HEK293 (cell line): ENCODE measurements around the gene PIM1.

ENCODE experiments used
- CTCF ChIA-PET: fragments of 350-600 bp; formaldehyde crosslinking; extraction: SDS; loops from one replicate; lab custom pipeline; 2021; ENCODE audit warnings: antibody characterized with exemption; lab: Yijun Ruan, JAX
- POLR2A ChIA-PET: fragments of 300-600 bp; formaldehyde crosslinking; extraction: SDS; loops from one replicate; lab custom pipeline; 2020; ENCODE audit warnings: antibody characterized with exemption, inconsistent platforms; lab: Yijun Ruan, JAX
- H3K27ac ChIP-seq: fragments of 200-500 bp; sonication (Bioruptor generic); 2 replicates; pipeline ENCODE4 v1.5.1; 2014; ENCODE audit warnings: low read depth, low read length, control low read depth, inconsistent platforms; ENCODE audit errors: extremely low read depth
- H3K36me3 ChIP-seq, 2 experiments: fragments of 200-500 bp in 1 of 2; sonication (Bioruptor generic) in 1 of 2; 1 replicate in 1 of 2; 2 replicates in 1 of 2; pipeline ENCODE4 v1.5.1; 2014 to 2017; ENCODE audit warnings: inconsistent platforms in 2 of 2, low read length in 2 of 2; ENCODE audit not compliant: control insufficient read depth in 2 of 2, insufficient read depth in 1 of 2
- H3K4me1 ChIP-seq: fragments of 200-500 bp; sonication (Bioruptor generic); 2 replicates; pipeline ENCODE4 v1.5.1; 2014; ENCODE audit warnings: mild to moderate bottlenecking, low read length, inconsistent platforms; ENCODE audit not compliant: control insufficient read depth, insufficient read depth
- H3K4me3 ChIP-seq: 2 replicates; pipeline ENCODE4 v1.5.1; 2011; ENCODE audit warnings: low read depth, mild to moderate bottlenecking, control low read depth, low read length, moderate library complexity
- H3K9me3 ChIP-seq: fragments of 200-500 bp; sonication (Bioruptor generic); 2 replicates; pipeline ENCODE4 v1.5.1; 2014; ENCODE audit warnings: low read depth, low read length, inconsistent platforms; ENCODE audit not compliant: control insufficient read depth, insufficient read depth
- HIC1 ChIP-seq: fragments of 450-650 bp; formaldehyde crosslinking; IDR thresholded peaks from 2 replicates; pipeline ENCODE4 v1.5.1; 2016; ENCODE audit warnings: missing biosample characterization, missing genetic modification characterization
- KLF7 ChIP-seq: fragments of 450-650 bp; formaldehyde crosslinking; IDR thresholded peaks from 2 replicates; pipeline ENCODE4 v1.5.1; 2016; ENCODE audit warnings: missing biosample characterization, missing genetic modification characterization, borderline replicate concordance
- MEIS1 ChIP-seq: sonication (generic); formaldehyde crosslinking; IDR thresholded peaks from 2 replicates; pipeline ENCODE4 v1.8.1; 2022; ENCODE audit warnings: missing genetic modification reagents, mild to moderate bottlenecking, borderline replicate concordance
- SCRT1 ChIP-seq: fragments of 450-650 bp; formaldehyde crosslinking; IDR thresholded peaks from 2 replicates; pipeline ENCODE4 v1.5.1; 2016; ENCODE audit warnings: missing biosample characterization, missing genetic modification characterization, borderline replicate concordance
- SP7 ChIP-seq: fragments of 450-650 bp; formaldehyde crosslinking; IDR thresholded peaks from 2 replicates; pipeline ENCODE4 v1.5.1; 2016; ENCODE audit warnings: missing biosample characterization, missing genetic modification characterization
- ZBTB21 ChIP-seq: fragments of 450-650 bp; formaldehyde crosslinking; IDR thresholded peaks from 2 replicates; pipeline ENCODE4 v1.5.1; 2017; ENCODE audit warnings: missing biosample characterization, missing genetic modification characterization
- ZEB2 ChIP-seq: fragments of 450-650 bp; formaldehyde crosslinking; IDR thresholded peaks from 2 replicates; pipeline ENCODE4 v1.5.1; 2016; ENCODE audit warnings: missing biosample characterization, missing genetic modification characterization
- ZFHX2 ChIP-seq: fragments of 450-650 bp; formaldehyde crosslinking; conservative IDR thresholded peaks from 2 replicates; pipeline ENCODE4 v1.5.1; 2016; ENCODE audit warnings: missing biosample characterization, missing genetic modification characterization
- ZFP3 ChIP-seq: fragments of 450-650 bp; formaldehyde crosslinking; IDR thresholded peaks from 2 replicates; pipeline ENCODE4 v1.5.1; 2016; ENCODE audit warnings: low read depth, missing biosample characterization, missing genetic modification characterization
- ZNF24 ChIP-seq: fragments of 450-650 bp; formaldehyde crosslinking; IDR thresholded peaks from 2 replicates; pipeline ENCODE4 v1.5.1; 2016; ENCODE audit warnings: missing biosample characterization, missing genetic modification characterization
- ZXDB ChIP-seq: fragments of 450-650 bp; formaldehyde crosslinking; IDR thresholded peaks from 2 replicates; pipeline ENCODE4 v1.5.1; 2016; ENCODE audit warnings: missing biosample characterization, missing genetic modification characterization
- TF ChIP-seq, protein P1 (sequence below): fragments of 450-650 bp; formaldehyde crosslinking; IDR thresholded peaks from 2 replicates; pipeline ENCODE4 v1.5.1; 2016; ENCODE audit warnings: missing biosample characterization, missing genetic modification characterization
- TF ChIP-seq, protein P2 (sequence below): fragments of 450-650 bp; formaldehyde crosslinking; IDR thresholded peaks from 2 replicates; pipeline ENCODE4 v1.5.1; 2016; ENCODE audit warnings: missing biosample characterization, missing genetic modification characterization
- TF ChIP-seq, protein P3 (sequence below): fragments of 450-650 bp; formaldehyde crosslinking; IDR thresholded peaks from 2 replicates; pipeline ENCODE4 v1.5.1; 2016; ENCODE audit warnings: missing biosample characterization, missing genetic modification characterization

Gene PIM1

DNA sequence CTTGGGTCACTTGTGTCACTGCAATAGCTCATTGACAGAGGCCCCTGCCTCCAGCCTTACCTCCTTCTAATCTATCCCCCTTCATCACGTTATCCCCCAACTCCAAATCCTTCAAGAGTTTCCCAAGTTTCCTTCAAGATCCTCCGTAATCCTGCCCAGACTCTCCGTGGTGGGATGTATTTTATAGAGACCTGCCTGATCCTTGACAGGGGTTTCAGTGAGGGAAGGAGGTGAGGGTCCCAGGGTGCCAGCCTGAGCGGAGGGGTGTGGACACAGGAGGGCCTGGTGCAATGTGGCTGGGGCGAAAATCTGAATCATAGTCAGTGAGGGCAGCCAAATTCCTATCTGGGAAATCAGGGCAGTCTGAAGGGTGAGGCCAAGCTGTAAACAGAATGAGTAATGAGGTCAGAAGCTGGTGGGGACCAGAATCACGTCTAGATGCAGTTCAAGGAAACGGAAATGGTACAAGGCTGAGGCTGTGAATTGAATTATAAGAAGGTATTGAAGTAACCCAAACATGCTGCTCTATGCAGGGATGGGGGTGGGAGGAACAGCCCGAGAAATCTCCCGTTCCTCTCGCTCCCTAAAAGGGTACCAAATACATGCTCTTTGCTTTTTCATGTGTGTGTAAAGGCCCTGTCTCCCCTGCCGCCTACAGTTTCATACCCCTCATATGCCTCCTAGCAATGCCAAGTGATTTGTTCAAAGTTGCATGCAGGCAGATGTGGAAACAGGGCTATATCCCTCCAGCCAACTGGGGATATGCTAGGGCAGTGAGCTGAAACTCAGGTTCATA is 35.4 kb upstream of the PIM1 start (continued):
- TF ChIP-seq ZFP3 (tag by site-specific recombination): no peak
- TF ChIP-seq ZNF24: no peak
- TF ChIP-seq, protein P1, sequence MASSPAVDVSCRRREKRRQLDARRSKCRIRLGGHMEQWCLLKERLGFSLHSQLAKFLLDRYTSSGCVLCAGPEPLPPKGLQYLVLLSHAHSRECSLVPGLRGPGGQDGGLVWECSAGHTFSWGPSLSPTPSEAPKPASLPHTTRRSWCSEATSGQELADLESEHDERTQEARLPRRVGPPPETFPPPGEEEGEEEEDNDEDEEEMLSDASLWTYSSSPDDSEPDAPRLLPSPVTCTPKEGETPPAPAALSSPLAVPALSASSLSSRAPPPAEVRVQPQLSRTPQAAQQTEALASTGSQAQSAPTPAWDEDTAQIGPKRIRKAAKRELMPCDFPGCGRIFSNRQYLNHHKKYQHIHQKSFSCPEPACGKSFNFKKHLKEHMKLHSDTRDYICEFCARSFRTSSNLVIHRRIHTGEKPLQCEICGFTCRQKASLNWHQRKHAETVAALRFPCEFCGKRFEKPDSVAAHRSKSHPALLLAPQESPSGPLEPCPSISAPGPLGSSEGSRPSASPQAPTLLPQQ (tag by site-specific recombination): peak; percentile 88
- TF ChIP-seq KLF7: no peak
- TF ChIP-seq, protein P2, sequence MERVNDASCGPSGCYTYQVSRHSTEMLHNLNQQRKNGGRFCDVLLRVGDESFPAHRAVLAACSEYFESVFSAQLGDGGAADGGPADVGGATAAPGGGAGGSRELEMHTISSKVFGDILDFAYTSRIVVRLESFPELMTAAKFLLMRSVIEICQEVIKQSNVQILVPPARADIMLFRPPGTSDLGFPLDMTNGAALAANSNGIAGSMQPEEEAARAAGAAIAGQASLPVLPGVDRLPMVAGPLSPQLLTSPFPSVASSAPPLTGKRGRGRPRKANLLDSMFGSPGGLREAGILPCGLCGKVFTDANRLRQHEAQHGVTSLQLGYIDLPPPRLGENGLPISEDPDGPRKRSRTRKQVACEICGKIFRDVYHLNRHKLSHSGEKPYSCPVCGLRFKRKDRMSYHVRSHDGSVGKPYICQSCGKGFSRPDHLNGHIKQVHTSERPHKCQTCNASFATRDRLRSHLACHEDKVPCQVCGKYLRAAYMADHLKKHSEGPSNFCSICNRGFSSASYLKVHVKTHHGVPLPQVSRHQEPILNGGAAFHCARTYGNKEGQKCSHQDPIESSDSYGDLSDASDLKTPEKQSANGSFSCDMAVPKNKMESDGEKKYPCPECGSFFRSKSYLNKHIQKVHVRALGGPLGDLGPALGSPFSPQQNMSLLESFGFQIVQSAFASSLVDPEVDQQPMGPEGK (tag by site-specific recombination): peak; percentile 23; the same call in 1 of the 2 replicates
- TF ChIP-seq ZXDB (tag by site-specific recombination): no peak
- TF ChIP-seq MEIS1: no peak
- TF ChIP-seq ZEB2: 0 out of 2 replicates have a peak, but pooled peaks have one; percentile 21
- TF ChIP-seq HIC1 (tag by site-specific recombination): peak; percentile 57; the same call in 1 of the 2 replicates
- TF ChIP-seq SCRT1: no peak
- TF ChIP-seq ZBTB21 (tag by site-specific recombination): peak; percentile 11; the same call in 1 of the 2 replicates

DNA sequence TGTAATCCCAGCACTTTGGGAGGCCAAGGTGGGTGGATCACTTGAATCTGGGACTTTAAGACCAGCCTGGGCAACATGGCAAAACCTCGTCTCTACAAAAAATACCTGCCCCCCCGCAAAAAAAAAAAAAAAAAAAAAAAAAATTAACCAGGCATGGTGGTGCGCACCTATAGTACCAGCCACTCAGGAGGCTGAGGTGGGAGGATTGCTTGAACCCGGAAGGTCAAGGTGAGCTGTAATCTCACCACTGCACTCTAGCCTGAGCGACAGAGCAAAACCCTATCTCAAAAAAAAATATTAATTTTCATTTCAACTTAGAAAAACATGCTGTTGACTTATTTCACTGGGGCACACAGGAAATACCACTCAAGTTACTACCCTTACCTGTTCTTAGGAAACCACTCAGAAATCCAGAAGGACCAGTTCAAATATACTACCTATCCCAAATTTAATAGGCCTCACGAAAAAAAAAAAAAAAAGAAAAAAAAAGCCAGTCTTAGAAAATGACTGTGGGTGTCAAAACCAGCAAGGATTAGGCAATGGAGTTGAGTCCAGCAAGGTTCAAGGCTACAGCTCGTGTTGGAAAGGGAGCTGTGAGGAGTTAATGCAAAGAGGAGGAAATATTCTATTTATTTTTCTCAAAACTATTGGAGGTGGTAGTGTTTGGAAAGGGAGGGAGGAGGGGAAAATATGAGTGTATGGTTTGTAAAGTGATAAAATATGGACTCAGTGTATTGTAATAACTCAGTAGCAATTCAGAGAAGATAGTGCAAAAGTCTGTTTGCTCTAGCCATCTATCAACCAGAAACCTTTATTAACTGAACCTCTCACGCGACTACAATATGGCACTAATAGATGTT is 33.9 kb upstream of the PIM1 start:
- Histone ChIP-seq H3K9me3 (no peaks in the 10 kb centered on the region), H3K4me1 (peaks cover 21% of the 10 kb centered on the region), H3K4me3 (no peak overlapping the region)
- CTCF ChIA-PET: interaction anchor here (0.5 to 4.3 kb wide), 8 partner anchors 8 to 108 kb away, joined by 3 to 32 read pairs (median 3); no protein-coding TSS in a partner anchor
- POLR2A ChIA-PET: interaction anchor here (0.6 to 8.2 kb wide), 4 partner anchors 33 to 590 kb away, joined by 3 to 82 read pairs (median 10); partner anchors contain the start of gene PIM1
- TF ChIP-seq, protein P3, sequence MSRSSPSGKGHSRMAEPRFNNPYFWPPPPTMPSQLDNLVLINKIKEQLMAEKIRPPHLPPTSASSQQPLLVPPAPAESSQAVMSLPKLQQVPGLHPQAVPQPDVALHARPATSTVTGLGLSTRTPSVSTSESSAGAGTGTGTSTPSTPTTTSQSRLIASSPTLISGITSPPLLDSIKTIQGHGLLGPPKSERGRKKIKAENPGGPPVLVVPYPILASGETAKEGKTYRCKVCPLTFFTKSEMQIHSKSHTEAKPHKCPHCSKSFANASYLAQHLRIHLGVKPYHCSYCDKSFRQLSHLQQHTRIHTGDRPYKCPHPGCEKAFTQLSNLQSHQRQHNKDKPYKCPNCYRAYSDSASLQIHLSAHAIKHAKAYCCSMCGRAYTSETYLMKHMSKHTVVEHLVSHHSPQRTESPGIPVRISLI: peak; percentile 95
- 0 out of 2 replicates have a peak, but pooled peaks have one; percentile 13 for TF ChIP-seq ZEB2
- no peak for TF ChIP-seq SP7 (tag by site-specific recombination)
- TF ChIP-seq ZFHX2 (tag by site-specific recombination): 0 out of 2 replicates have a peak, but pooled peaks have one; percentile 7
- TF ChIP-seq, all 188 proteins: peak for 3
- H3K27ac ChIP-seq: no peak overlapping the region
- H3K36me3 ChIP-seq: no peaks in the 10 kb centered on the region
